B cell (primary cell): ENCODE results near the gene GMCL2. TPM values are rescaled to one million over a fixed set of nuclear protein-coding genes. Genes with fewer than 3 reads are reported as not detected.

Experiments
- ATAC-seq: fragments of 200-7000 bp; cut with Tn5 transposase; one replicate; pipeline ENCODE4 v1.10.0; 2021; ENCODE audit warnings: low read depth, mild to moderate bottlenecking, moderate number of reproducible peaks, moderate library complexity
- CTCF ChIA-PET: fragments of 350-600 bp; sonication (Branson Sonifier 250); formaldehyde crosslinking; loops from one replicate; lab custom pipeline; 2021; ENCODE audit warnings: antibody characterized with exemption, inconsistent platforms; lab: Charles Lee
- POLR2A ChIA-PET: fragments of 350-600 bp; sonication (Branson Sonifier 250); formaldehyde crosslinking; loops from one replicate; lab custom pipeline; 2021; ENCODE audit warnings: antibody characterized with exemption; lab: Charles Lee
- DNase-seq: peaks from one replicate; pipeline ENCODE4 v3.0.0; 2013
- H2AFZ ChIP-seq: 2 replicates; pipeline ENCODE4 v1.6.1; 2012; ENCODE audit warnings: mild to moderate bottlenecking, low read depth, low read length; ENCODE audit not compliant: insufficient read depth, poor library complexity, severe bottlenecking
- H3K27ac ChIP-seq, 2 donors: 1 replicate in 1 of 2; 2 replicates in 1 of 2; pipeline ENCODE4 v1.5.1; 2012 to 2013; ENCODE audit warnings: low read length in 2 of 2, mild to moderate bottlenecking in 2 of 2, moderate library complexity in 1 of 2
- H3K27me3 ChIP-seq, 4 experiments: fragments of 200-600 bp in 1 of 4; sonication (generic) in 1 of 4; replicated peaks in 1 of 4; 1 replicate in 2 of 4; 2 replicates in 2 of 4; pipeline versions ENCODE4 v1.6.1 to v1.7.0; 2013 to 2016; ENCODE audit warnings: low read length in 3 of 4, mild to moderate bottlenecking in 2 of 4, mixed read lengths in 1 of 4, moderate library complexity in 1 of 4; ENCODE audit not compliant: insufficient read depth in 4 of 4, control insufficient read depth in 3 of 4; ENCODE audit errors: control extremely low read depth in 1 of 4
- H3K36me3 ChIP-seq, 2 experiments: replicated peaks in 1 of 2; 1 replicate in 1 of 2; 2 replicates in 1 of 2; pipeline versions ENCODE4 v1.6.1 to v1.7.1; 2013; ENCODE audit warnings: low read length in 1 of 2; ENCODE audit not compliant: insufficient read depth in 2 of 2, control insufficient read depth in 1 of 2; ENCODE audit errors: control extremely low read depth in 1 of 2, extremely low read depth in 1 of 2
- H3K4me1 ChIP-seq, 2 donors: fragments of 200-600 bp in 1 of 2; sonication (generic) in 1 of 2; 1 replicate in 1 of 2; 2 replicates in 1 of 2; pipeline versions ENCODE4 v1.5.1 to v1.6.1; 2013 to 2017; ENCODE audit warnings: low read length in 2 of 2; ENCODE audit not compliant: control insufficient read depth in 2 of 2, insufficient read depth in 2 of 2
- H3K4me2 ChIP-seq: replicated peaks from 2 replicates; pipeline ENCODE3; 2012; ENCODE audit warnings: mild to moderate bottlenecking, low read depth, low read length; ENCODE audit not compliant: poor library complexity, severe bottlenecking
- H3K4me3 ChIP-seq, 5 experiments: fragments of 200-600 bp in 1 of 5; sonication (generic) in 1 of 5; 1 replicate in 3 of 5; 2 replicates in 2 of 5; pipeline versions ENCODE4 v1.5.1 to v1.7.0; 2011 to 2016; ENCODE audit warnings: low read length in 4 of 5, mild to moderate bottlenecking in 4 of 5, low read depth in 2 of 5, control low read depth in 1 of 5, moderate library complexity in 1 of 5; ENCODE audit not compliant: insufficient read depth in 1 of 5; ENCODE audit errors: control extremely low read depth in 1 of 5, extremely low read depth in 1 of 5
- H3K79me2 ChIP-seq: fragments of 200-600 bp; sonication (generic); one replicate; pipeline ENCODE4 v1.6.0; 2016; ENCODE audit warnings: low read length; ENCODE audit not compliant: control insufficient read depth, insufficient read depth
- H3K9ac ChIP-seq: fragments of 200-600 bp; sonication (generic); 2 replicates; pipeline ENCODE4 v1.6.1; 2017; ENCODE audit warnings: mild to moderate bottlenecking, low read length, moderate library complexity
- H3K9me3 ChIP-seq, 3 donors: one replicate each; pipeline versions ENCODE4 v1.6.1 to v1.7.1; 2013; ENCODE audit warnings: low read length in 2 of 3; ENCODE audit not compliant: control insufficient read depth in 2 of 3, insufficient read depth in 1 of 3; ENCODE audit errors: control extremely low read depth in 1 of 3
- H4K20me1 ChIP-seq: 2 replicates; pipeline ENCODE4 v1.6.0; 2012; ENCODE audit warnings: mild to moderate bottlenecking, low read length; ENCODE audit not compliant: insufficient read depth, control insufficient read depth, poor library complexity, severe bottlenecking
- H3K27ac Mint-ChIP-seq: one replicate; pipeline ENCODE4 v1.8.0; 2021; ENCODE audit warnings: mixed read lengths
- H3K27me3 Mint-ChIP-seq: one replicate; pipeline ENCODE4 v1.8.0; 2021; ENCODE audit warnings: mixed read lengths
- H3K4me1 Mint-ChIP-seq: one replicate; pipeline ENCODE4 v1.8.0; 2021; ENCODE audit warnings: mixed read lengths
- H3K4me3 Mint-ChIP-seq: one replicate; pipeline ENCODE4 v1.8.0; 2021; ENCODE audit warnings: mixed read lengths
- H3K9me3 Mint-ChIP-seq: one replicate; pipeline ENCODE4 v1.8.0; 2022; ENCODE audit warnings: mixed read lengths; ENCODE audit not compliant: insufficient read depth
- CTCF ChIP-seq: fragments of 200-600 bp; IDR thresholded peaks from one replicate; pipeline ENCODE4 v1.8.0; 2022; ENCODE audit warnings: antibody characterized with exemption, mild to moderate bottlenecking
- EZH2 ChIP-seq: IDR thresholded peaks from 2 replicates; pipeline ENCODE4 v1.6.1; 2012; ENCODE audit warnings: borderline replicate concordance, low read depth, mild to moderate bottlenecking, moderate library complexity, low read length; ENCODE audit not compliant: insufficient read depth, poor library complexity, severe bottlenecking
- WGBS: methylation state at CpG from one replicate; pipeline ENCODE4 v1.1.5; 2013; ENCODE audit warnings: missing lambda C conversion rate; ENCODE audit not compliant: insufficient coverage; 5-methylcytosine and 5-hydroxymethylcytosine counted together
- intact Hi-C: fragments of 100-400 bp; cut with micrococcal nuclease; formaldehyde crosslinking; loops from one replicate; pipeline ENCODE4 v1.10.0; 2022
- polyA minus RNA-seq: library from RNA; depleted of rRNA, polyadenylated mRNA; stranded (reverse); fragments of >200 nt; gene quantifications from 2 replicates; pipeline ENCODE4 v1.2.3, GENCODE V29; 2012
- polyA plus RNA-seq: library from polyadenylated mRNA; depleted of rRNA; stranded (reverse); fragments of >200 nt; gene quantifications from 2 replicates; pipeline ENCODE4 v1.2.3, GENCODE V29; 2012
- total RNA-seq, 2 donors: library from RNA; stranded (reverse); fragments of 120-200 nt in 1 of 2; gene quantifications; 1 replicate in 1 of 2; 2 replicates in 1 of 2; pipeline versions ENCODE4 v1.2.3 to v1.2.4, GENCODE V29; 2013 to 2022

Gene GMCL2
- total RNA-seq = not detected in 2 replicates
- not detected for total RNA-seq (2013)
- not detected in 2 replicates for polyA plus RNA-seq
- polyA minus RNA-seq = not detected in 2 replicates

GRCh38 chr5:178187014-178187413, at the start of gene GMCL2:
TSS of gene GMCL2 (minus strand) at chr5:178187371. CDS start at chr5:178187299, 72 bp downstream.
- Histone ChIP-seq H3K9me3 (no peaks in the 10 kb centered on the region), H3K27me3 (no peaks in the 10 kb centered on the region), H3K27ac (no peak within 1 kb of the TSS), H3K4me2 (no peak within 1 kb of the TSS), H3K4me3 (no peak within 1 kb of the TSS), H2AFZ (no peak within 1 kb of the TSS), H3K9ac (no peak within 1 kb of the TSS), H3K4me1 (no peaks in the 10 kb centered on the region), H4K20me1 (no peaks in the 10 kb centered on the region), H3K36me3 (no peaks in the 10 kb centered on the region), H3K79me2 (no peaks in the 10 kb centered on the region)
- DNase-seq (no peak), ATAC-seq (no peak)
- intact Hi-C loops = no loop called here
- TF ChIP-seq EZH2 (no peak), CTCF (no peak)
- ChIA-PET CTCF (no interaction called here), POLR2A (no interaction called here)
- Mint-ChIP-seq H3K4me3 (no peak within 1 kb of the TSS), H3K4me1 (peaks cover 6% of the 10 kb centered on the region), H3K27me3 (peaks cover 19% of the 10 kb centered on the region), H3K27ac (no peak within 1 kb of the TSS), H3K9me3 (no peaks in the 10 kb centered on the region)
- WGBS = 94% methylated on average over 22 of the region's 27 CpGs

GRCh38 chr5:178236679-178237078, 49.5 kb upstream of the GMCL2 start:
- Histone ChIP-seq H3K27me3 (no peaks in the 10 kb centered on the region), H4K20me1 (peaks cover 4% of the 10 kb centered on the region), H3K4me1 (peaks cover 44 to 64% of the 10 kb centered on the region in 2 donors), H3K79me2 (peaks cover 4% of the 10 kb centered on the region), H3K36me3 (no peaks in the 10 kb centered on the region), H3K27ac (peak overlapping the region in 1 of 2 donors; percentile 24), H3K4me3 (no peak overlapping the region), H3K9me3 (no peaks in the 10 kb centered on the region), H3K9ac (no peak overlapping the region), H3K4me2 (no peak overlapping the region), H2AFZ (no peak overlapping the region)
- CTCF ChIA-PET = no interaction called here
- 41% methylated on average over 4 of the region's 4 CpGs for WGBS
- H3K27me3 Mint-ChIP-seq = no peaks in the 10 kb centered on the region
- H3K4me1 Mint-ChIP-seq = peaks cover 52% of the 10 kb centered on the region
- H3K27ac Mint-ChIP-seq = no peak overlapping the region
- no peak overlapping the region for H3K4me3 Mint-ChIP-seq
- TF ChIP-seq CTCF (no peak), EZH2 (no peak)
- ATAC-seq = no peak
- POLR2A ChIA-PET = no interaction called here
- H3K9me3 Mint-ChIP-seq = no peaks in the 10 kb centered on the region
- intact Hi-C loops = loop anchor here (10.0 kb wide), 1 partner anchor 388 kb away; the partner anchor contains the start of gene CLK4
- no peak for DNase-seq
